ENCODE results near the gene RAB38. TPM values are rescaled to one million over a fixed set of nuclear protein-coding genes. Genes with fewer than 3 reads are reported as not detected.

The RAB38 gene
- total and polyA plus RNA-seq, 10 of the 15 experiments (the other 5 are each of a cell fraction or from before 2014, with no cell fraction given), result 8.4 to 30.5 (median 11.7) TPM

DNA sequence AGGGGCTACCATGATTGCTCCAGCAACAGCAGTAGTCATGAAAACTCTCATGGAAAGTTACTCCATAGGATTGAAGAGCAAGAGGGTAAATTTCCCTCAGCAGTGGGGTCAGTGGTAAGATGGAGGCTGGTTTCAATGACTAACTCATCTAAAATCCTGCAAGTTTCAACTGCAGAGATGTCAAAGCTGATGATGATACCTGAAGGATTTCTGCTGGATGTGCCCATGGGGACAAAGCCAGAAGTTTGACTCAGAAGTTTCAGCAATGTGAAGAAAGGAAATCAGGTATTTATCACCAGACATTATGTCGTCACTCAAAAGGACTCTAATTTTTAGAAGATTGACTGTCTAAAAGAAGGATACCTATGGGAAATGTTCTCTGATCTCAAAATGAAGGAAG is 29.1 kb downstream of the RAB38 start:
- DNase-seq (ENCODE audit: low read depth, low spot score) (no peak), FAIRE-seq (no peak), ATAC-seq (no peak)
- POLR2A ChIA-PET, result no interaction called here
- RAD21 ChIA-PET (ENCODE audit: unreplicated experiment), result no interaction called here
- no peaks in the 10 kb centered on the region; the same call in 2 of the 3 replicates for H3K9me3 ChIP-seq (replicated peaks; ENCODE audit: control insufficient read depth, insufficient read depth, low read length)
- no peak overlapping the region for H2AFZ ChIP-seq (ENCODE audit: control insufficient read depth, low read depth, low read length)
- 40% methylated on average over 1 of the region's 1 CpG for WGBS (ENCODE audit: insufficient coverage, insufficient replicate concordance, low lambda C conversion rate, missing lambda C conversion rate)
- intact Hi-C loops (cut with micrococcal nuclease; ENCODE audit: unreplicated experiment) (no loop called here), in situ Hi-C loops (cut with MboI) (no loop called here)
- CTCF ChIA-PET, result interaction anchor here (0.7 kb wide), 1 partner anchor 202 kb away, joined by 3 read pairs; no protein-coding TSS in a partner anchor
- BruUV-seq (replicated peaks), result no TSS peak
- no peaks in the 10 kb centered on the region; a peak in 1 of 4 replicates for H3K36me3 ChIP-seq (ENCODE audit: control insufficient read depth in 2 of 2, insufficient read depth in 2 of 2, low read length in 1 of 2)
- H3K4me3 ChIP-seq, result no peak overlapping the region
- no peaks in the 10 kb centered on the region for H3K79me2 ChIP-seq (ENCODE audit: control insufficient read depth, insufficient read depth, low read length)
- no peak overlapping the region for H3K4me2 ChIP-seq (ENCODE audit: control insufficient read depth, insufficient read depth)
- SMC1A ChIA-PET (ENCODE audit: uncharacterized antibody, unreplicated experiment), result interaction anchor here (0.6 to 1.5 kb wide), 3 partner anchors 8 to 11 kb away, joined by 3 to 4 read pairs (median 3); no protein-coding TSS in a partner anchor
- H3K27ac ChIP-seq (ENCODE audit: control insufficient read depth, insufficient read depth), result no peak overlapping the region
- TF ChIP-seq USF2 (IDR thresholded peaks at IDR 0.05; ENCODE audit: borderline replicate concordance, low read depth, low read length), result no peak
- TF ChIP-seq IRF3 (IDR thresholded peaks at IDR 0.05), result no peak
- TF ChIP-seq YY1 (IDR thresholded peaks at IDR 0.05; ENCODE audit: low read depth, low read length), result no peak
- no peak for TF ChIP-seq POU2F2 (IDR thresholded peaks at IDR 0.05; ENCODE audit: borderline replicate concordance, low read depth, low read length)
- no peak for TF ChIP-seq IKZF2 (IDR thresholded peaks at IDR 0.05)
- no peak for TF ChIP-seq SIN3A (IDR thresholded peaks at IDR 0.05; ENCODE audit: low read depth, low read length)
- TF ChIP-seq HDAC2 (IDR thresholded peaks at IDR 0.05), result no peak
- no peak for TF ChIP-seq RCOR1 (conservative IDR thresholded peaks at IDR 0.05; ENCODE audit: low read depth, low read length)
- no peak for TF ChIP-seq HCFC1 (IDR thresholded peaks at IDR 0.05; ENCODE audit: low read length)
- no peak for TF ChIP-seq EZH2 (IDR thresholded peaks at IDR 0.05; ENCODE audit: borderline replicate concordance, control insufficient read depth, low read depth, low read length)
- no peak for TF ChIP-seq ZZZ3 (IDR thresholded peaks at IDR 0.05; ENCODE audit: control insufficient read depth, insufficient read length, low read depth)
- no peak for TF ChIP-seq CTCF (IDR thresholded peaks at IDR 0.05 in 2 of 3, conservative IDR thresholded peaks at IDR 0.05 in 1 of 3; ENCODE audit: control insufficient read depth in 2 of 3, extremely low read depth in 1 of 3, insufficient read depth in 1 of 3, low read depth in 3 of 3, low read length in 3 of 3)
- no peak for TF ChIP-seq NFXL1 (IDR thresholded peaks at IDR 0.05; ENCODE audit: borderline replicate concordance)
- TF ChIP-seq SP1 (IDR thresholded peaks at IDR 0.05; ENCODE audit: low read depth, low read length), result no peak
- TF ChIP-seq E2F4 (IDR thresholded peaks at IDR 0.05; ENCODE audit: low read depth, low read length), result no peak
- no peak overlapping the region for H3K9ac ChIP-seq (ENCODE audit: control insufficient read depth, insufficient read depth, low read length)
- H4K20me1 ChIP-seq (ENCODE audit: control insufficient read depth, insufficient read depth), result no peaks in the 10 kb centered on the region
- H3K4me1 ChIP-seq (ENCODE audit: control insufficient read depth, insufficient read depth, low read length), result no peaks in the 10 kb centered on the region
- no peaks in the 10 kb centered on the region for H3K27me3 ChIP-seq (replicated peaks in 1 of 2; ENCODE audit: control insufficient read depth in 2 of 2, insufficient read depth in 2 of 2, low read length in 1 of 2)
